ENCODE results near the gene P2RY12.

P2RY12 gene

GRCh38 chr3:151330899-151331298 lies 53.7 kb downstream of the P2RY12 start:
- no peak for DNase-seq

- DNase-seq = no peak
Measured at GRCh38 chr3:151330379-151330778, 54.2 kb downstream of the P2RY12 start.

GRCh38 chr3:151329363-151329762 lies 55.2 kb downstream of the P2RY12 start, which contains the start of gene P2RY13:
Gene P2RY13 (minus strand): TSS chr3:151329549. CDS start chr3:151329528, 21 bp downstream.
- no peak for DNase-seq

GRCh38 chr3:151328298-151328995 lies 56.1 kb downstream of the P2RY12 start:
- DNase-seq = no peak

GRCh38 chr3:151327571-151328198 lies 56.9 kb downstream of the P2RY12 start:
- DNase-seq = no peak

GRCh38 chr3:151322511-151322910 lies 62.0 kb downstream of the P2RY12 start:
- no peak for DNase-seq

- no peak for DNase-seq
Measured at GRCh38 chr3:151321526-151321925, 63.0 kb downstream of the P2RY12 start.

- DNase-seq = no peak
Measured at GRCh38 chr3:151320131-151320530, 64.4 kb downstream of the P2RY12 start.

GRCh38 chr3:151319628-151320027 lies 64.9 kb downstream of the P2RY12 start:
- DNase-seq = no peak

- DNase-seq = no peak
Measured at GRCh38 chr3:151318991-151319390, 65.6 kb downstream of the P2RY12 start.

GRCh38 chr3:151318313-151318712 lies 66.2 kb downstream of the P2RY12 start:
- DNase-seq = no peak

GRCh38 chr3:151316267-151316991 lies 68.1 kb downstream of the P2RY12 start, which contains the start of gene GPR87:
Gene GPR87 (minus strand): TSS chr3:151316820. CDS start chr3:151300100, 16,720 bp downstream.
- no peak for DNase-seq

- no peak for DNase-seq
Measured at GRCh38 chr3:151315846-151316245, 68.7 kb downstream of the P2RY12 start.

GRCh38 chr3:151315136-151315535 lies 69.4 kb downstream of the P2RY12 start:
- no peak for DNase-seq

GRCh38 chr3:151314593-151314992 lies 70.0 kb downstream of the P2RY12 start:
- DNase-seq = no peak

- no peak for DNase-seq
Measured at GRCh38 chr3:151314137-151314536, 70.4 kb downstream of the P2RY12 start.

GRCh38 chr3:151312972-151313371 lies 71.6 kb downstream of the P2RY12 start:
- no peak for DNase-seq

GRCh38 chr3:151309566-151309965 lies 75.0 kb downstream of the P2RY12 start:
- no peak for DNase-seq

- DNase-seq = no peak
Measured at GRCh38 chr3:151307583-151308488, 76.7 kb downstream of the P2RY12 start.

GRCh38 chr3:151307131-151307530 lies 77.4 kb downstream of the P2RY12 start:
- DNase-seq = no peak

- no peak for DNase-seq
Measured at GRCh38 chr3:151306168-151306810, 78.3 kb downstream of the P2RY12 start.

- no peak for DNase-seq
Measured at GRCh38 chr3:151305775-151306151, 78.8 kb downstream of the P2RY12 start.
